ENCODE data around the gene TBL1XR1. TPM values are rescaled to one million over a fixed set of nuclear protein-coding genes. Genes with fewer than 3 reads are reported as not detected.

TBL1XR1 gene
- total RNA-seq, 1 experiment from 2014 or later: 127 TPM

- ChIA-PET CTCF (no interaction called here), POLR2A (no interaction called here)
- Histone ChIP-seq H3K4me3 (ENCODE audit: low read depth, low read length) (no peak overlapping the region), H3K4me1 (no peaks in the 10 kb centered on the region), H3K27me3 (replicated peaks; ENCODE audit: control insufficient read depth, insufficient read depth, low read length) (no peaks in the 10 kb centered on the region), H3K9me3 (no peaks in the 10 kb centered on the region; the same call in 1 of the 2 replicates), H3K36me3 (ENCODE audit: control insufficient read depth, insufficient read depth, low read length) (no peaks in the 10 kb centered on the region)
- no TSS peak for BruUV-seq (replicated peaks)
- H3K9me3 Mint-ChIP-seq (ENCODE audit: unreplicated experiment): peaks cover 2% of the 10 kb centered on the region
- TF ChIP-seq CTCF (IDR thresholded peaks at IDR 0.05; ENCODE audit: insufficient read depth in 1 of 2, low read depth in 1 of 2, low read length in 1 of 2, severe bottlenecking in 1 of 2, unreplicated experiment in 1 of 2): no peak
- H3K27ac Mint-ChIP-seq (ENCODE audit: unreplicated experiment): no peak overlapping the region
- intact Hi-C loops (cut with micrococcal nuclease; ENCODE audit: unreplicated experiment): no loop called here
- no peaks in the 10 kb centered on the region for H3K36me3 Mint-ChIP-seq (ENCODE audit: insufficient read depth, unreplicated experiment)
- no peaks in the 10 kb centered on the region for H3K4me1 Mint-ChIP-seq (ENCODE audit: low read depth, unreplicated experiment)
- DNase-seq: no peak
- no peaks in the 10 kb centered on the region for H3K27me3 Mint-ChIP-seq (ENCODE audit: insufficient read depth, unreplicated experiment)
- H3K4me3 Mint-ChIP-seq (ENCODE audit: unreplicated experiment): no peak overlapping the region
Measured at GRCh38 chr3:176976586-176976985, 220.7 kb downstream of the TBL1XR1 start.

- DNase-seq: no peak
- Histone ChIP-seq H3K27me3 (replicated peaks; ENCODE audit: control insufficient read depth, insufficient read depth, low read length) (no peaks in the 10 kb centered on the region), H3K4me3 (ENCODE audit: low read depth, low read length) (no peak overlapping the region), H3K36me3 (ENCODE audit: control insufficient read depth, insufficient read depth, low read length) (no peaks in the 10 kb centered on the region), H3K4me1 (no peaks in the 10 kb centered on the region), H3K9me3 (no peaks in the 10 kb centered on the region)
- BruUV-seq (replicated peaks): no TSS peak
- Mint-ChIP-seq H3K4me3 (ENCODE audit: unreplicated experiment) (no peak overlapping the region), H3K27me3 (ENCODE audit: insufficient read depth, unreplicated experiment) (no peaks in the 10 kb centered on the region), H3K36me3 (ENCODE audit: insufficient read depth, unreplicated experiment) (no peaks in the 10 kb centered on the region), H3K27ac (ENCODE audit: unreplicated experiment) (no peak overlapping the region), H3K9me3 (ENCODE audit: unreplicated experiment) (no peaks in the 10 kb centered on the region), H3K4me1 (ENCODE audit: low read depth, unreplicated experiment) (no peaks in the 10 kb centered on the region)
- no peak for TF ChIP-seq CTCF (IDR thresholded peaks at IDR 0.05; ENCODE audit: insufficient read depth in 1 of 2, low read depth in 1 of 2, low read length in 1 of 2, severe bottlenecking in 1 of 2, unreplicated experiment in 1 of 2)
- ChIA-PET CTCF (no interaction called here), POLR2A (no interaction called here)
- intact Hi-C loops (cut with micrococcal nuclease; ENCODE audit: unreplicated experiment): no loop called here
Measured at GRCh38 chr3:176974279-176974678, 223.0 kb downstream of the TBL1XR1 start.

GRCh38 chr3:176971613-176972174 is 225.6 kb downstream of the TBL1XR1 start:
- Mint-ChIP-seq H3K4me3 (ENCODE audit: unreplicated experiment) (no peak overlapping the region), H3K4me1 (ENCODE audit: low read depth, unreplicated experiment) (no peaks in the 10 kb centered on the region), H3K36me3 (ENCODE audit: insufficient read depth, unreplicated experiment) (no peaks in the 10 kb centered on the region), H3K27ac (ENCODE audit: unreplicated experiment) (no peak overlapping the region), H3K9me3 (ENCODE audit: unreplicated experiment) (no peaks in the 10 kb centered on the region), H3K27me3 (ENCODE audit: insufficient read depth, unreplicated experiment) (no peaks in the 10 kb centered on the region)
- Histone ChIP-seq H3K27me3 (replicated peaks; ENCODE audit: control insufficient read depth, insufficient read depth, low read length) (no peaks in the 10 kb centered on the region), H3K36me3 (ENCODE audit: control insufficient read depth, insufficient read depth, low read length) (no peaks in the 10 kb centered on the region), H3K4me3 (ENCODE audit: low read depth, low read length) (no peak overlapping the region), H3K4me1 (peaks cover 13% of the 10 kb centered on the region), H3K9me3 (no peaks in the 10 kb centered on the region)
- POLR2A ChIA-PET: no interaction called here
- no peak for DNase-seq
- intact Hi-C loops (cut with micrococcal nuclease; ENCODE audit: unreplicated experiment): no loop called here
- BruUV-seq (replicated peaks): no TSS peak
- CTCF ChIA-PET: no interaction called here
- TF ChIP-seq CTCF (IDR thresholded peaks at IDR 0.05; ENCODE audit: insufficient read depth in 1 of 2, low read depth in 1 of 2, low read length in 1 of 2, severe bottlenecking in 1 of 2, unreplicated experiment in 1 of 2): no peak
